GM12891 (cell line): Measurements from ENCODE around the gene GDF11.

Experiments
- DNase-seq: peaks from one replicate; pipeline ENCODE4 v3.0.0; 2011; ENCODE audit warnings: low spot score; ENCODE audit not compliant: insufficient read length
- FAIRE-seq: peaks from 2 replicates; lab custom pipeline; 2011; peaks lifted over from hg19 to GRCh38; lab: Jason Lieb, UNC
- PAX5 ChIP-seq: IDR thresholded peaks from 2 replicates; pipeline ENCODE4 v1.6.1; 2011; ENCODE audit warnings: low read length, moderate library complexity, mild to moderate bottlenecking; ENCODE audit not compliant: insufficient read depth, severe bottlenecking
- POLR2A ChIP-seq: IDR thresholded peaks from 2 replicates; pipeline ENCODE4 v1.6.1; 2011; ENCODE audit warnings: low read depth, low read length, control low read depth
- POLR2AphosphoS5 ChIP-seq: IDR thresholded peaks from 2 replicates; pipeline ENCODE4 v1.6.1; 2011; ENCODE audit warnings: low read depth, low read length, control low read depth
- POU2F2 ChIP-seq: IDR thresholded peaks from 2 replicates; pipeline ENCODE4 v1.6.1; 2011; ENCODE audit warnings: low read depth, mild to moderate bottlenecking, control low read depth, low read length, moderate library complexity
- SPI1 ChIP-seq: IDR thresholded peaks from 2 replicates; pipeline ENCODE4 v1.6.1; 2011; ENCODE audit warnings: low read depth, low read length, control low read depth
- TAF1 ChIP-seq: IDR thresholded peaks from 2 replicates; pipeline ENCODE4 v1.6.1; 2011; ENCODE audit warnings: low read depth, low read length, control low read depth

GDF11 gene

DNA sequence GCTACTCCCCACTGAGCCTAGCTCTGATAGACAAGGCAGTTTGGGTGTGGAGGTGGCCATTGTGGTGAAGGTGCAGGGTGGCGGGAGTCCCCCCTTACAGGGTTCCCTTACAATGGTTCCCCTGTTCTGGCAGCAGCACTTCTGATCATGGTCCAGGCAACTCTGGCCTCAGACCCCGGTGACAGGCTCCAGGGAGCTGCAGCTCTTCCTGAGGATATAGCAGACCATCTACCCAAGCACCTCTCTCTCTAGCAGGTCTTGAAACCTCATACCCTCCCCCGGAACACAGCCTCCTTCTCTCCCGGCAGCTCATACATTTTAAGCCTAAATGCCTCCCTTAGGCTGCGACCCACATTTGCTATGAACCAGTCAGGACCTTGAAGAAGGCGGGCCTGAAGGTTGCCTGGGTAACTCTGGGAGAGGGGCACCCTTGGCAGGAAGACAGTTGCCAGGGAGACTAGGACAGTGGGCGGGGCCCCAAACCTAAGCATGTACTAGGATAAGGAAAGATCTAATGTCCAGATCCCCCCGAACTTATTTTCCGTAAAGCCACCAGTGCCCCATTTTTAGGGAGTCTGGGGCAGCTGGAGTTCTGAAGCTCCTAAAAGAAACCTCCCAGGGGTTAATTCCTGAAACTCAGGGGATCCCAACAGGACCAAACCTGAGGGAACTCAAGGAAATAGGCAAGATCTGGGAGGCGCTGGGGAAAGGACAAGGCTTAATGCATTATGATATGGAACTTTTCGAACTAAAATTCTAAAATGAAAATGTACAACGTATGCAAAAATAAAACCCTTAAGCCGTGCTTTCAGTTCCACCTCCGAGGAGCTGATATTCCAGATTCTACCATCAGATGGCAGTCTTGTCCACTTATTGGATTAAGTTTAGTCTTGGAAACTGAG, 4.5 kb upstream of the GDF11 start:
- no peak for DNase-seq
- FAIRE-seq = peak; percentile 95
- TF ChIP-seq PAX5 (no peak), SPI1 (peak; percentile 71), TAF1 (0 out of 2 replicates have a peak, but pooled peaks have one; percentile 32)

DNA sequence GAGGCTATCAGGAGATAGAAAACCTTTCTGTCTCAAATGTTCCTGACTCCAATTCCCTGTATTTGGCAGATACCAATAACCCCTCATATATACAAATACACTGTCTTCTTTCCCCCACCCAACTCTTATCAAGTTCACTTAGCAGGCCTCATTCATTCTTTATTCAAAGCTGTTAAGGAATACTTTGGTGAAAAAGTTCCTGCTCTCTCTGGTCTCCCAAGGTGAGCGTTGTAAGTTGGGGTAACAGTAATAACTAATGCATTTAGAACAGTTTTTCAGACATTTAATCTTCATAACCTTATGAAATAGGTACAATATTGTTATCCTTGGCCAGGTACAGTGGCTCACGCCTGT, 3.9 kb upstream of the GDF11 start:
- FAIRE-seq = no peak
- TF ChIP-seq SPI1 = no peak
- TF ChIP-seq POLR2AphosphoS5 = no peak
- TF ChIP-seq PAX5 = no peak
- TF ChIP-seq TAF1 = no peak
- TF ChIP-seq POU2F2 = no peak
- TF ChIP-seq POLR2A = no peak
- DNase-seq = no peak

GRCh38 chr12:55741931-55742680, 816 bp upstream of the GDF11 start:
- TF ChIP-seq POU2F2 (no peak), POLR2AphosphoS5 (no peak), TAF1 (no peak), PAX5 (no peak), POLR2A (no peak), SPI1 (no peak)
- no peak for DNase-seq
- FAIRE-seq = no peak

- FAIRE-seq (peak; percentile 57), DNase-seq (no peak)
- TF ChIP-seq POU2F2 = no peak
- no peak for TF ChIP-seq PAX5
- TF ChIP-seq POLR2AphosphoS5 = no peak
- no peak for TF ChIP-seq TAF1
Observed at GRCh38 chr12:55743406-55744339, 751 bp downstream of the GDF11 start.

- no peak for DNase-seq
- FAIRE-seq = no peak
- TF ChIP-seq SPI1 (no peak), PAX5 (no peak), POLR2AphosphoS5 (no peak), TAF1 (no peak), POLR2A (no peak), POU2F2 (no peak)
Observed at GRCh38 chr12:55744340-55745030, 1.6 kb downstream of the GDF11 start.

DNA sequence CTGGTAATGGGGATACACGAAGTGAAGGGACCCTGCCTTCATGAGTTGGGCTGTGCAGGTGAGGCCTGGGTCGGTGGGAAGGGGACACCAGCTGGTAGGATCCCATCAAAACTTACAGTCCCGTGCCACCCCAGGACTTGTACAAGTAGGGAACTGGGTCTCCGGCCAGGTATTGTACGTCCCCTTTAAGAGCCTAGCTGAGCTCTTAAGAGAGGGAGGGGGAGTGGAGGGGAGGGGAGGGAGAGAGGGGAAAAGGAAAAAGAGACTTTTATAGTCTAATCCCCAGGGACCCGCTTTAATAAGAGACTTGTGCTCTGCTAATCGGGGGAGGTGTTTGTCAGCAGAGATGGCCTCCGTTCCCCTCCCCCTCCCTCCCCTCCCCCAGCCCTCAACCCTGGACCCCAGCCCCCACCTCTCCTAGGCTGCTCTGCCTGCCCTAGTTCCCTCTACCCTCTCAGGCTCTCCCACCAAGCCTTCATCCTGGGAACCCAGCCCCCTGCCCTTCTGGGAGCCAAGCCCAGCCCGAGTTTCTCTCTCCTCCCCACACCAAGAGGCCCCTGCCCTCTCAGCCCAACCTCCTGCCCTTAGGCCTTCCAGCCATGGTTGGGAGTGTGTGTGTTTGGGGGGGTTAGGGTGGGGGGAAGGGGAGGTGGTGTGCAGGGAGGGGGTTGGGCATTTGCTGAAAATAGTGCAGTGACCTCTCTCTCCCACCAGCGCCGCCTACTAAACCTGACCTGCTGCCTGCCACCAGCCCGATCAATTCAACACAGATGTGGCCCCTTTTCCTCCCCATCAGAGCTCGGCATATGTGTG, 2.6 kb downstream of the GDF11 start:
- TF ChIP-seq POLR2A (no peak), POLR2AphosphoS5 (no peak), PAX5 (no peak), POU2F2 (no peak), SPI1 (no peak), TAF1 (no peak)
- peak; percentile 55 for FAIRE-seq
- no peak for DNase-seq

DNA sequence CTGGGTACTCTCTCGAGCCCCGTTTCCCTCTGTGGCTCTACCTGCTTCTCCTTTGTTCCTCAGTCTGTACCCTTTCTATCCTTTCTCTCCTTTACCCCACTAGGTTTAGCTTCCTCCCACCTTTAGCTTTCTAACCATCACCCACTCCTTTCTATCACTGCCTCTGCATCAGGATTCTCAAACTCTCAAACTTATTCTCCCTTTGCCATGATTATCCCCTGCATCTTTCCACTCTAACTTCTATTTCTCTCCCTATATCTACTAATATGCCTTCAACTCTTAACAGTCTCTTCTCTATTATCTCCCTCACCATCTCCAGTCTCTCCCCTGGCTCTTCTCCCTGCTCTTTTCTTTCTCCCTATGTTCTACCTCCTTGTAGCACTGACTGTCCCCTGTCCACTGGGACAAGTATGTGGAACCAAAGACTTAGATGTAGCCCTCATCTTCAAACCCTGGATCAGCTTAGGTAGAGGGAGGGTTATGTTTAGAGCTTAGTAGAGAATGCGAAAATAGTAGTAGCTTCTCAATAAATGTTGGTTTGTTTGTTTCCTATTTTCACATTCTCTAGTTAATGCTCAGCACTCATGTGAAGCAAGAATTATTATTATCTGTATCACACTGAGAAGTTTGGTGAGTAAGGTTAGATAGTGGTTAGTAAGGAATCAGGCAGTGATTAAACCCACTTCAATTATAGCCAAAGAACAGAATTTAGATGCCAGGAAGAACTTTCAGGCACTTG, 3.4 kb downstream of the GDF11 start:
- no peak for TF ChIP-seq POU2F2
- no peak for TF ChIP-seq PAX5
- no peak for TF ChIP-seq SPI1
- no peak for TF ChIP-seq POLR2A
- no peak for TF ChIP-seq POLR2AphosphoS5
- no peak for TF ChIP-seq TAF1
- FAIRE-seq (no peak), DNase-seq (no peak)
